HG02884 (cell line): Measurements from ENCODE around the gene CRYBB1.
"Not testable (repeated sequence)": the region's sequence is repeated elsewhere in the genome, so short reads cannot be mapped to it uniquely, and the experiment has no call there.

Experiments
- ATAC-seq: cut with Tn5 transposase; IDR thresholded peaks from one replicate; pipeline ENCODE4 v1.9.1; 2021; ENCODE audit warnings: mild to moderate bottlenecking, moderate library complexity; ENCODE audit not compliant: unreplicated experiment

Gene CRYBB1

GRCh38 chr22:26642465-26643417, 24.9 kb upstream of the CRYBB1 start:
- ATAC-seq = no peak

GRCh38 chr22:26636296-26636695, 18.5 kb upstream of the CRYBB1 start:
- no peak for ATAC-seq

GRCh38 chr22:26635117-26635516, 17.3 kb upstream of the CRYBB1 start:
- no peak for ATAC-seq

- ATAC-seq = no peak
Observed at GRCh38 chr22:26634189-26634588, 16.4 kb upstream of the CRYBB1 start.

GRCh38 chr22:26632422-26633155, 14.8 kb upstream of the CRYBB1 start:
- ATAC-seq = no peak

GRCh38 chr22:26631282-26631681, 13.5 kb upstream of the CRYBB1 start:
- no peak for ATAC-seq

GRCh38 chr22:26629988-26630761, 12.3 kb upstream of the CRYBB1 start:
- ATAC-seq = no peak

- ATAC-seq = no peak
Observed at GRCh38 chr22:26624803-26625202, 7.0 kb upstream of the CRYBB1 start.

- no peak for ATAC-seq
Observed at GRCh38 chr22:26623984-26624383, 6.2 kb upstream of the CRYBB1 start.

- no peak for ATAC-seq
Observed at GRCh38 chr22:26621663-26622062, 3.8 kb upstream of the CRYBB1 start, which contains the start of gene CRYBA4. Gene CRYBA4 (plus strand): TSS chr22:26621963. CDS start chr22:26622597, 634 bp downstream.

GRCh38 chr22:26620197-26620596, 2.4 kb upstream of the CRYBB1 start:
- ATAC-seq = no peak

GRCh38 chr22:26619510-26619909, 1.7 kb upstream of the CRYBB1 start:
- no peak for ATAC-seq

- ATAC-seq = no peak
Observed at GRCh38 chr22:26618455-26618854, 628 bp upstream of the CRYBB1 start.

GRCh38 chr22:26616650-26617049, 1.2 kb downstream of the CRYBB1 start:
- ATAC-seq = no peak

GRCh38 chr22:26615830-26616435, 1.9 kb downstream of the CRYBB1 start:
- no peak for ATAC-seq

GRCh38 chr22:26615149-26615548, 2.7 kb downstream of the CRYBB1 start:
- ATAC-seq = no peak

- ATAC-seq = no peak
Observed at GRCh38 chr22:26614322-26614721, 3.5 kb downstream of the CRYBB1 start.

- ATAC-seq = not testable (repeated sequence)
Observed at GRCh38 chr22:26613753-26614152, 4.1 kb downstream of the CRYBB1 start.

- ATAC-seq = no peak
Observed at GRCh38 chr22:26612652-26613051, 5.2 kb downstream of the CRYBB1 start.

- ATAC-seq = no peak
Observed at GRCh38 chr22:26610996-26611395, 6.8 kb downstream of the CRYBB1 start.
